ENCODE data around the gene KLHL40. TPM values are rescaled to one million over a fixed set of nuclear protein-coding genes. Genes with fewer than 3 reads are reported as not detected.
A peak's percentile ranks its signal among the peaks of the same experiment; 100 is the strongest.

The KLHL40 gene
- total and polyA plus RNA-seq, 9 of the 15 experiments (the other 6 are each of a cell fraction or from before 2014, with no cell fraction given) = not detected

- Histone ChIP-seq H2AFZ (ENCODE audit: low read depth, low read length) (no peak overlapping the region), H3K4me3 (no peak overlapping the region), H4K20me1 (replicated peaks; ENCODE audit: control insufficient read depth, insufficient read depth, low read length) (no peaks in the 10 kb centered on the region), H3K9ac (ENCODE audit: insufficient read depth in 1 of 2, low read depth in 2 of 2, low read length in 2 of 2) (peak overlapping the region in 1 of 2 experiments; percentile 94; a peak in 2 of 4 replicates), H3K4me1 (replicated peaks in 1 of 2; ENCODE audit: control insufficient read depth in 2 of 2, insufficient read depth in 2 of 2, low read length in 2 of 2) (peaks cover 16 to 41% of the 10 kb centered on the region in 2 experiments), H3K4me2 (ENCODE audit: insufficient read depth, low read length) (peak overlapping the region; percentile 78; the same call in 1 of the 2 replicates), H3K9me3 (replicated peaks; ENCODE audit: control insufficient read depth, insufficient read depth, low read depth, low read length) (no peaks in the 10 kb centered on the region), H3K27me3 (ENCODE audit: control insufficient read depth in 2 of 2, insufficient read depth in 2 of 2, low read length in 2 of 2) (no peaks in the 10 kb centered on the region), H3K79me2 (ENCODE audit: control insufficient read depth, insufficient read depth, low read length) (no peaks in the 10 kb centered on the region), H3K9me1 (ENCODE audit: control insufficient read depth, insufficient read depth, low read length) (peaks cover 4% of the 10 kb centered on the region), H3K27ac (ENCODE audit: extremely low read depth, low read depth, low read length) (no peak overlapping the region), H3K36me3 (ENCODE audit: control insufficient read depth, insufficient read depth, low read length) (peaks cover 19% of the 10 kb centered on the region)
- FAIRE-seq (no peak), DNase-seq (ENCODE audit: extremely low read depth in 1 of 4, low spot score in 3 of 4) (no peak), ATAC-seq (no peak)
- BruUV-seq (replicated peaks) = no TSS peak
- intact Hi-C loops (cut with micrococcal nuclease) = loop anchor here (5.0 kb wide), 1 partner anchor 70 kb away; the partner anchor contains the start of gene SEC22C
- ChIA-PET CTCF (ENCODE audit: low intra/inter-chr PET ratio) (no interaction called here), POLR2A (interaction anchor here (0.7 to 4.0 kb wide), 11 partner anchors 9 to 91 kb away, joined by 3 to 37 read pairs (median 3); partner anchors contain the start of gene SEC22C)
- in situ Hi-C loops (cut with MboI) = loop anchor here (5.0 kb wide), 1 partner anchor 95 kb away; no protein-coding TSS in a partner anchor
- no peak for TF ChIP-seq ZNF280B (CRISPR knock-in tag; IDR thresholded peaks at IDR 0.05)
- TF ChIP-seq HDAC6 (IDR thresholded peaks at IDR 0.05; ENCODE audit: low read depth, low read length) = no peak
- TF ChIP-seq ERF (CRISPR knock-in tag; IDR thresholded peaks at IDR 0.05) = no peak
- WGBS (ENCODE audit: insufficient coverage, low coverage, missing lambda C conversion rate) = 43% methylated on average over 1 of the region's 1 CpG
Observed at GRCh38 chr3:42652251-42652610, 33.1 kb upstream of the KLHL40 start.
